Psoas muscle (tissue), 8 donors: ENCODE results near the gene PDZD11. TPM values are rescaled to one million over a fixed set of nuclear protein-coding genes. Genes with fewer than 3 reads are reported as not detected.

Source experiments
- ATAC-seq, 4 donors: fragments of 200-7000 bp; cut with Tn5 transposase; one replicate each; pipeline ENCODE4 v1.9.1; 2020; ENCODE audit warnings: moderate library complexity in 3 of 4, mild to moderate bottlenecking in 2 of 4
- DNase-seq, 2 donors: peaks; one replicate each; pipeline ENCODE4 v3.0.0-alpha.2; 2020
- H3K27ac ChIP-seq: fragments of 200-600 bp; one replicate; pipeline ENCODE4 v1.8.0; 2022
- H3K27me3 ChIP-seq, 3 donors: fragments of 200-600 bp in 1 of 3; one replicate each; pipeline versions ENCODE4 v1.6.1 to v1.8.0; 2013 to 2022; ENCODE audit warnings: low read length in 2 of 3, mild to moderate bottlenecking in 2 of 3, moderate library complexity in 1 of 3; ENCODE audit not compliant: insufficient read depth in 3 of 3
- H3K36me3 ChIP-seq, 2 donors: fragments of 200-600 bp in 1 of 2; one replicate each; pipeline versions ENCODE4 v1.6.1 to v1.8.0; 2013 to 2022; ENCODE audit warnings: low read depth in 1 of 2, mild to moderate bottlenecking in 1 of 2, moderate library complexity in 1 of 2; ENCODE audit not compliant: insufficient read depth in 1 of 2
- H3K4me1 ChIP-seq: fragments of 200-600 bp; one replicate; pipeline ENCODE4 v1.8.0; 2022
- H3K4me3 ChIP-seq: fragments of 200-600 bp; one replicate; pipeline ENCODE4 v1.8.0; 2022; ENCODE audit warnings: mild to moderate bottlenecking
- H3K9me3 ChIP-seq: fragments of 200-600 bp; one replicate; pipeline ENCODE4 v1.8.0; 2022
- CTCF ChIP-seq: fragments of 200-600 bp; IDR thresholded peaks from one replicate; pipeline ENCODE4 v1.8.0; 2022; ENCODE audit warnings: antibody characterized with exemption
- WGBS, 3 donors: extraction: QIAGEN DNeasy Blood & Tissue Kit; methylation state at CpG; one replicate each; pipeline versions ENCODE4 v1.1.6 to v1.1.7; 2013; 5-methylcytosine and 5-hydroxymethylcytosine counted together
- intact Hi-C, 2 donors: fragments of 100-400 bp; cut with DNase I; formaldehyde crosslinking; loops; one replicate each; pipeline versions ENCODE4 v1.11.0 to v1.14.2; 2022
- polyA plus RNA-seq, 3 donors: library from polyadenylated mRNA; stranded (reverse); fragments of 200-250 nt; gene quantifications; one replicate each; pipeline ENCODE4 v1.2.3, GENCODE V29; 2013
- total RNA-seq, 4 donors: library from RNA; stranded (reverse); fragmentation: NEBNext Ultra II Directional in 2 of 4; extraction: Animal tissue kit (Norgen Biotek cat#: 25700) in 2 of 4; gene quantifications; one replicate each; pipeline versions ENCODE4 v1.2.1 to v1.2.4, GENCODE V29; 2021 to 2023
- donor health status: healthy with polysubstance abuse.
- donor health status: DM: no; HTN: no; CAD: no; lungs with moderate emphysema.
- donor health status: Bipolar disorder and iron deficiency.
- donor health status: healthy.
- donor health status: DM: yes; HTN: yes; CAD: no.
- donor health status: DM: no; HTN: no; CAD: no.
- donor health status: DM: no; HTN: no; CAD: no.
- donor health status: DM: yes; HTN: yes; CAD: no.

Gene PDZD11
- total and polyA plus RNA-seq, 7 donors: 18.5 to 28.7 (median 22.0) TPM

GRCh38 chrX:70254909-70255308, 34.8 kb downstream of the PDZD11 start:
- DNase-seq (no peak), ATAC-seq (no peak)
- no peak overlapping the region for H3K27ac ChIP-seq
- H3K4me1 ChIP-seq: no peaks in the 10 kb centered on the region
- no peak for TF ChIP-seq CTCF
- H3K27me3 ChIP-seq: peaks cover 0 to 10% (median 0%) of the 10 kb centered on the region in 3 donors
- no peak overlapping the region for H3K4me3 ChIP-seq
- 82 to 100% (median 99%) methylated on average over 3 of the region's 3 CpGs for WGBS, 3 donors
- intact Hi-C loops: no loop called here
- no peaks in the 10 kb centered on the region for H3K36me3 ChIP-seq
- H3K9me3 ChIP-seq: no peaks in the 10 kb centered on the region

DNA sequence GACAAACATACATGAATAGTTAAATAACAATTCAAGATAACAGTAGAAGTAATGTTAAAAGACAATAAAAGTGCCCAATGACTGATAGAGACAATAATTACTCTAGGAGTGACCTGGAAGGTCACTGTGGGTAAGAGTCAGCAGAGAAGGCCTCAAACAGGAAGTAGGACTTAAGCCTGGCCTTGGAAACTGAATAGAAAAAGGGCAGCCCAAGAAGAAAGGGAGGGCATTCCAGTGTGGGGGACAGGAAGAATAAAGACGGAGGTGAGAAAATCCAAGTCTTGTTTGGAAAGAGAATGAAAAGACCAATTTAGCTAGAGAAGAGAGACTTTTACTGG, 35.7 kb downstream of the PDZD11 start:
- DNase-seq (no peak), ATAC-seq (no peak)
- Histone ChIP-seq H3K9me3 (no peaks in the 10 kb centered on the region), H3K36me3 (no peaks in the 10 kb centered on the region), H3K4me3 (no peak overlapping the region), H3K4me1 (no peaks in the 10 kb centered on the region), H3K27ac (no peak overlapping the region), H3K27me3 (peaks cover 0 to 10% (median 0%) of the 10 kb centered on the region in 3 donors)
- 71 to 94% (median 86%) methylated on average over 1 of the region's 1 CpG for WGBS, 3 donors
- TF ChIP-seq CTCF: no peak
- intact Hi-C loops: no loop called here

GRCh38 chrX:70253377-70254062, 36.2 kb downstream of the PDZD11 start:
- no peaks in the 10 kb centered on the region for H3K9me3 ChIP-seq
- 76 to 95% (median 94%) methylated on average over 3 of the region's 3 CpGs for WGBS, 3 donors
- no peaks in the 10 kb centered on the region for H3K4me1 ChIP-seq
- DNase-seq: no peak
- no peak overlapping the region for H3K4me3 ChIP-seq
- H3K27me3 ChIP-seq: peaks cover 0 to 10% (median 0%) of the 10 kb centered on the region in 3 donors
- no peak for ATAC-seq
- H3K27ac ChIP-seq: no peak overlapping the region
- intact Hi-C loops: no loop called here
- no peaks in the 10 kb centered on the region for H3K36me3 ChIP-seq
- TF ChIP-seq CTCF: no peak

GRCh38 chrX:70252491-70252890, 37.2 kb downstream of the PDZD11 start:
- no peaks in the 10 kb centered on the region for H3K4me1 ChIP-seq
- DNase-seq: no peak
- no peak overlapping the region for H3K4me3 ChIP-seq
- no peak overlapping the region for H3K27ac ChIP-seq
- ATAC-seq: no peak
- WGBS, 3 donors: 43 to 64% (median 55%) methylated on average over 2 of the region's 2 CpGs
- no peaks in the 10 kb centered on the region for H3K36me3 ChIP-seq
- no peak for TF ChIP-seq CTCF
- H3K9me3 ChIP-seq: no peaks in the 10 kb centered on the region
- peaks cover 0 to 10% (median 0%) of the 10 kb centered on the region in 3 donors for H3K27me3 ChIP-seq
- intact Hi-C loops: no loop called here

- TF ChIP-seq CTCF: no peak
- ATAC-seq: no peak
- Histone ChIP-seq H3K9me3 (no peaks in the 10 kb centered on the region), H3K4me1 (no peaks in the 10 kb centered on the region), H3K4me3 (no peak overlapping the region), H3K27me3 (peaks cover 0 to 5% (median 0%) of the 10 kb centered on the region in 3 donors), H3K27ac (no peak overlapping the region), H3K36me3 (no peaks in the 10 kb centered on the region)
- intact Hi-C loops: no loop called here
- WGBS, 3 donors: 90 to 94% (median 92%) methylated on average over 2 of the region's 2 CpGs
- no peak for DNase-seq
These were observed 42.5 kb downstream of the PDZD11 start for GRCh38 chrX:70247252-70247651.
